HCT116 (cell line): Measurements from ENCODE around the gene HSPB1. TPM values are rescaled to one million over a fixed set of nuclear protein-coding genes. Genes with fewer than 3 reads are reported as not detected.

Experiments
- ATAC-seq: fragments of 200-7000 bp; cut with Tn5 transposase; 2 replicates; pipeline ENCODE4 v1.9.1; 2020; ENCODE audit warnings: mild to moderate bottlenecking, moderate library complexity
- BruUV-seq: library from RNA; stranded (reverse); fragments of 400-500 nt; replicated peaks from 2 replicates; lab custom pipeline; 2021; lab: Mats Ljungman, UMichigan
- CTCF ChIA-PET: fragments of 300-600 bp; sonication (Branson Sonifier 250); formaldehyde crosslinking; loops from one replicate; lab custom pipeline; 2021; ENCODE audit warnings: antibody characterized with exemption; lab: Charles Lee
- POLR2A ChIA-PET: fragments of 300-600, 350-600 bp; sonication (Branson Sonifier 250); formaldehyde crosslinking; loops from one replicate; lab custom pipeline; 2021; ENCODE audit warnings: antibody characterized with exemption; lab: Charles Lee
- RAD21 ChIA-PET, 2 experiments: fragments of 300-600 bp; sonication (Branson Sonifier 250); formaldehyde crosslinking; loops; one replicate each; lab custom pipeline; 2023; ENCODE audit warnings: low total read pairs in 2 of 2; ENCODE audit not compliant: uncharacterized antibody in 2 of 2, unreplicated experiment in 2 of 2, low non-redundant PET in 1 of 2; lab: Charles Lee
- DNase-seq: peaks from one replicate; pipeline ENCODE4 v3.0.0-alpha.2; 2010; ENCODE audit warnings: low read depth, low spot score
- H2AFZ ChIP-seq: fragments of 200-600 bp; shearing (Covaris generic), sonication (generic); 2 replicates; pipeline ENCODE4 v1.6.1; 2017; ENCODE audit warnings: low read depth, mixed run types, mixed read lengths, antibody characterized with exemption, low read length; ENCODE audit not compliant: poor library complexity, severe bottlenecking
- H3K27ac ChIP-seq: 2 replicates; pipeline ENCODE4 v1.5.1; 2012; ENCODE audit warnings: low read depth, low read length
- H3K27me3 ChIP-seq: fragments of 200-600 bp; sonication (generic); 2 replicates; pipeline ENCODE4 v1.6.1; 2016; ENCODE audit warnings: mixed run types, low read length, mixed read lengths; ENCODE audit not compliant: insufficient read depth
- H3K36me3 ChIP-seq, 2 experiments: fragments of 200-500 bp in 1 of 2; fragments of 200-600 bp in 1 of 2; sonication (Bioruptor generic) in 1 of 2; sonication (generic) in 1 of 2; 2 replicates each; pipeline versions ENCODE4 v1.5.1 to v1.6.1; 2014 to 2016; ENCODE audit warnings: low read length in 2 of 2, inconsistent platforms in 1 of 2, mixed read lengths in 1 of 2, mixed run types in 1 of 2; ENCODE audit not compliant: insufficient read depth in 2 of 2, control insufficient read depth in 1 of 2
- H3K4me1 ChIP-seq, 2 experiments: fragments of 200-600 bp in 1 of 2; sonication (generic) in 1 of 2; 2 replicates each; pipeline versions ENCODE4 v1.5.1 to v1.6.1; 2012 to 2017; ENCODE audit warnings: low read length in 2 of 2, inconsistent platforms in 1 of 2, mild to moderate bottlenecking in 1 of 2, mixed read lengths in 1 of 2, mixed run types in 1 of 2, moderate library complexity in 1 of 2; ENCODE audit not compliant: insufficient read depth in 2 of 2, control insufficient read depth in 1 of 2
- H3K4me2 ChIP-seq: fragments of 200-600 bp; sonication (generic); 2 replicates; pipeline ENCODE4 v1.6.1; 2017; ENCODE audit warnings: mixed run types, low read length, mixed read lengths
- H3K4me3 ChIP-seq, 2 experiments: fragments of 200-600 bp in 1 of 2; sonication (generic) in 1 of 2; replicated peaks in 1 of 2; 2 replicates each; pipeline ENCODE4 v1.5.1; 2011 to 2016; ENCODE audit warnings: low read length in 2 of 2, control low read depth in 1 of 2, low read depth in 1 of 2, mild to moderate bottlenecking in 1 of 2, mixed read lengths in 1 of 2, mixed run types in 1 of 2
- H3K79me2 ChIP-seq: fragments of 200-600 bp; sonication (generic); 2 replicates; pipeline ENCODE4 v1.6.1; 2017; ENCODE audit warnings: mild to moderate bottlenecking, mixed run types, low read length, moderate library complexity, mixed read lengths; ENCODE audit not compliant: insufficient read depth
- H3K9ac ChIP-seq: fragments of 200-600 bp; sonication (generic); 2 replicates; pipeline ENCODE4 v1.6.1; 2016; ENCODE audit warnings: low read length, mixed read lengths
- H3K9me2 ChIP-seq: fragments of 200-600 bp; sonication (generic), shearing (Covaris generic); 2 replicates; pipeline ENCODE4 v1.6.1; 2017; ENCODE audit warnings: mixed run types, mild to moderate bottlenecking, moderate library complexity; ENCODE audit not compliant: insufficient read depth
- H3K9me3 ChIP-seq, 2 experiments: fragments of 200-500 bp in 1 of 2; fragments of 200-600 bp in 1 of 2; sonication (Bioruptor generic) in 1 of 2; sonication (generic) in 1 of 2; 2 replicates each; pipeline ENCODE4 v1.6.1; 2014 to 2017; ENCODE audit warnings: low read length in 2 of 2, mixed read lengths in 2 of 2, inconsistent platforms in 1 of 2, low read depth in 1 of 2, mild to moderate bottlenecking in 1 of 2, mixed run types in 1 of 2, moderate library complexity in 1 of 2; ENCODE audit not compliant: control insufficient read depth in 1 of 2, insufficient read depth in 1 of 2
- H4K20me1 ChIP-seq: fragments of 200-600 bp; sonication (generic), shearing (Covaris generic); 2 replicates; pipeline ENCODE4 v1.6.1; 2017; ENCODE audit warnings: mixed run types, mild to moderate bottlenecking, moderate library complexity; ENCODE audit not compliant: insufficient read depth
- CBX3 ChIP-seq: IDR thresholded peaks from 2 replicates; pipeline ENCODE4 v1.6.1; 2012; ENCODE audit warnings: low read depth
- CTCF ChIP-seq, 3 experiments: fragments of 200-600 bp in 1 of 3; sonication (generic) in 1 of 3; IDR thresholded peaks in 2 of 3; conservative IDR thresholded peaks in 1 of 3; 2 replicates each; pipeline ENCODE4 v1.5.1; 2012 to 2017; ENCODE audit warnings: low read depth in 2 of 3, low read length in 2 of 3, antibody characterized with exemption in 1 of 3, borderline replicate concordance in 1 of 3, control low read depth in 1 of 3, mild to moderate bottlenecking in 1 of 3, mixed read lengths in 1 of 3, mixed run types in 1 of 3, moderate library complexity in 1 of 3; ENCODE audit not compliant: insufficient read depth in 1 of 3
- EGR1 ChIP-seq: IDR thresholded peaks from 2 replicates; pipeline ENCODE4 v1.6.1; 2012; ENCODE audit warnings: low read depth
- ELF1 ChIP-seq: IDR thresholded peaks from 2 replicates; pipeline ENCODE4 v1.6.1; 2012; ENCODE audit warnings: low read depth, borderline replicate concordance
- EZH2phosphoT487 ChIP-seq: fragments of 200-600 bp; IDR thresholded peaks from 2 replicates; pipeline ENCODE4 v1.6.1; 2018; ENCODE audit warnings: antibody characterized with exemption, borderline replicate concordance
- FOSL1 ChIP-seq: IDR thresholded peaks from 2 replicates; pipeline ENCODE4 v1.6.1; 2012; ENCODE audit warnings: low read depth
- JUND ChIP-seq: IDR thresholded peaks from 2 replicates; pipeline ENCODE4 v1.6.1; 2012
- MAX ChIP-seq: IDR thresholded peaks from 2 replicates; pipeline ENCODE4 v1.6.1; 2012
- POLR2A ChIP-seq: IDR thresholded peaks from 2 replicates; pipeline ENCODE4 v1.7.0; 2011; ENCODE audit warnings: borderline replicate concordance; ENCODE audit not compliant: insufficient read depth, insufficient read length; ENCODE audit errors: extremely low read depth
- POLR2AphosphoS5 ChIP-seq: IDR thresholded peaks from 2 replicates; pipeline ENCODE4 v1.6.1; 2011; ENCODE audit warnings: mild to moderate bottlenecking, low read depth, low read length, moderate library complexity
- SP1 ChIP-seq: IDR thresholded peaks from 2 replicates; pipeline ENCODE4 v1.6.1; 2012; ENCODE audit warnings: low read depth
- SRF ChIP-seq: IDR thresholded peaks from 2 replicates; pipeline ENCODE4 v1.6.1; 2012; ENCODE audit warnings: low read depth
- ZFX ChIP-seq: fragments of 450-650 bp; IDR thresholded peaks from 2 replicates; pipeline ENCODE4 v1.6.1; 2017
- intact Hi-C: fragments of 100-400 bp; cut with micrococcal nuclease; formaldehyde crosslinking; loops from 2 replicates; pipeline ENCODE4 v1.10.0; 2022
- total RNA-seq: library from RNA; stranded (reverse); gene quantifications from one replicate; pipeline ENCODE4 v1.2.1, GENCODE V29; 2021; ENCODE audit not compliant: unreplicated experiment
- TF ChIP-seq, protein P1 (sequence below): IDR thresholded peaks from 2 replicates; pipeline ENCODE4 v1.6.1; 2012
- TF ChIP-seq, protein P2 (sequence below): IDR thresholded peaks from 2 replicates; pipeline ENCODE4 v1.6.1; 2012; ENCODE audit warnings: low read depth

The HSPB1 gene
- total RNA-seq, 1 experiment from 2014 or later = 524 TPM

GRCh38 chr7:76254781-76255180, 47.7 kb upstream of the HSPB1 start:
- no peak overlapping the region for H3K4me2 ChIP-seq
- TF ChIP-seq, protein P1, sequence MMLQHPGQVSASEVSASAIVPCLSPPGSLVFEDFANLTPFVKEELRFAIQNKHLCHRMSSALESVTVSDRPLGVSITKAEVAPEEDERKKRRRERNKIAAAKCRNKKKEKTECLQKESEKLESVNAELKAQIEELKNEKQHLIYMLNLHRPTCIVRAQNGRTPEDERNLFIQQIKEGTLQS = no peak
- TF ChIP-seq CBX3 = no peak
- TF ChIP-seq ZFX = no peak
- TF ChIP-seq EZH2phosphoT487 = no peak
- no peak for TF ChIP-seq POLR2A
- no peak for TF ChIP-seq EGR1
- no peak for TF ChIP-seq MAX
- TF ChIP-seq ELF1 = no peak
- no peak for TF ChIP-seq JUND
- TF ChIP-seq SRF = no peak
- no peak for TF ChIP-seq POLR2AphosphoS5
- TF ChIP-seq FOSL1 = no peak
- DNase-seq = no peak
- H3K27ac ChIP-seq = no peak overlapping the region
- no peak for ATAC-seq
- no peaks in the 10 kb centered on the region for H3K9me3 ChIP-seq
- H3K9me2 ChIP-seq = no peaks in the 10 kb centered on the region
- H3K36me3 ChIP-seq = no peaks in the 10 kb centered on the region
- H3K27me3 ChIP-seq = no peaks in the 10 kb centered on the region
- POLR2A ChIA-PET = no interaction called here
- H3K4me1 ChIP-seq = peaks cover 4 to 17% of the 10 kb centered on the region in 2 experiments; a peak in 3 of 4 replicates
- RAD21 ChIA-PET = interaction anchor here in 1 of 2 experiments (0.6 kb wide), 1 partner anchor 8 kb away, joined by 3 read pairs; no protein-coding TSS in a partner anchor
- no peaks in the 10 kb centered on the region for H4K20me1 ChIP-seq
- no peak overlapping the region for H3K4me3 ChIP-seq
- BruUV-seq = no TSS peak
- no peak overlapping the region for H3K9ac ChIP-seq
- CTCF ChIA-PET = interaction anchor here (1.2 kb wide), 1 partner anchor 59 kb away, joined by 3 read pairs; no protein-coding TSS in a partner anchor
- H3K79me2 ChIP-seq = no peaks in the 10 kb centered on the region
- intact Hi-C loops = no loop called here
- H2AFZ ChIP-seq = no peak overlapping the region

DNA sequence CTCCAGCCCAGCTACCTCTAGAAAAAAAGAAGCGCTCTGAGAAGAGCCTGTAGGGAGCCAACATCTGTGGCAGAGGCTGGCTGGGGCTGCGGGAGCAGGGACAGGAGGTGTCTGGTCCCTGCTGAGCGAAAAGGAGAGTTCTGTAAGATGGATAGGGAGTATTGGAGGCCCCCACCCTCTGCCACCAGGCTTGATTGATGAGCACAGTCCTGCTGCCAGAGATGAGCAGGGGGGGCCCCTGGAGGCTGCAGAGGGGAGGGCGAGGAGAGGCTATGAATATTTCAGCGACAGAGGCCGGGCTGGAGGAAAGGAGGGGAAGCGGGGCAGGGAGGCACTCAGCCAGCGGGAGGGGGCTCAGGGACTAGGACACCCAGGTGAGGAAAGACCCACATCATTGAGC, 44.5 kb upstream of the HSPB1 start:
- intact Hi-C loops = no loop called here
- ChIA-PET POLR2A (no interaction called here), CTCF (no interaction called here)
- H3K4me1 ChIP-seq = peaks cover 4 to 19% of the 10 kb centered on the region in 2 experiments; a peak in 3 of 4 replicates
- no peak overlapping the region for H3K4me2 ChIP-seq
- no peaks in the 10 kb centered on the region for H3K36me3 ChIP-seq
- no peak overlapping the region for H3K27ac ChIP-seq
- no peak overlapping the region for H2AFZ ChIP-seq
- no peaks in the 10 kb centered on the region for H3K9me2 ChIP-seq
- no TSS peak for BruUV-seq
- H3K9ac ChIP-seq = no peak overlapping the region
- ATAC-seq = peak; percentile 55
- no peak for TF ChIP-seq CBX3
- 0 out of 6 replicates have a peak, but pooled peaks of 1 of the 3 experiments have one; percentile 26 for TF ChIP-seq CTCF (IDR thresholded peaks at IDR 0.05 in 2 of 3, conservative IDR thresholded peaks at IDR 0.05 in 1 of 3; ENCODE audit: borderline replicate concordance in 1 of 3, insufficient read depth in 1 of 3, low read depth in 2 of 3, low read length in 2 of 3)
- no peak for TF ChIP-seq ZFX
- TF ChIP-seq MAX = no peak
- TF ChIP-seq, protein P2, sequence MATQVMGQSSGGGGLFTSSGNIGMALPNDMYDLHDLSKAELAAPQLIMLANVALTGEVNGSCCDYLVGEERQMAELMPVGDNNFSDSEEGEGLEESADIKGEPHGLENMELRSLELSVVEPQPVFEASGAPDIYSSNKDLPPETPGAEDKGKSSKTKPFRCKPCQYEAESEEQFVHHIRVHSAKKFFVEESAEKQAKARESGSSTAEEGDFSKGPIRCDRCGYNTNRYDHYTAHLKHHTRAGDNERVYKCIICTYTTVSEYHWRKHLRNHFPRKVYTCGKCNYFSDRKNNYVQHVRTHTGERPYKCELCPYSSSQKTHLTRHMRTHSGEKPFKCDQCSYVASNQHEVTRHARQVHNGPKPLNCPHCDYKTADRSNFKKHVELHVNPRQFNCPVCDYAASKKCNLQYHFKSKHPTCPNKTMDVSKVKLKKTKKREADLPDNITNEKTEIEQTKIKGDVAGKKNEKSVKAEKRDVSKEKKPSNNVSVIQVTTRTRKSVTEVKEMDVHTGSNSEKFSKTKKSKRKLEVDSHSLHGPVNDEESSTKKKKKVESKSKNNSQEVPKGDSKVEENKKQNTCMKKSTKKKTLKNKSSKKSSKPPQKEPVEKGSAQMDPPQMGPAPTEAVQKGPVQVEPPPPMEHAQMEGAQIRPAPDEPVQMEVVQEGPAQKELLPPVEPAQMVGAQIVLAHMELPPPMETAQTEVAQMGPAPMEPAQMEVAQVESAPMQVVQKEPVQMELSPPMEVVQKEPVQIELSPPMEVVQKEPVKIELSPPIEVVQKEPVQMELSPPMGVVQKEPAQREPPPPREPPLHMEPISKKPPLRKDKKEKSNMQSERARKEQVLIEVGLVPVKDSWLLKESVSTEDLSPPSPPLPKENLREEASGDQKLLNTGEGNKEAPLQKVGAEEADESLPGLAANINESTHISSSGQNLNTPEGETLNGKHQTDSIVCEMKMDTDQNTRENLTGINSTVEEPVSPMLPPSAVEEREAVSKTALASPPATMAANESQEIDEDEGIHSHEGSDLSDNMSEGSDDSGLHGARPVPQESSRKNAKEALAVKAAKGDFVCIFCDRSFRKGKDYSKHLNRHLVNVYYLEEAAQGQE = no peak
- TF ChIP-seq SP1 = no peak
- TF ChIP-seq, all 23 proteins: peak for 1
- RAD21 ChIA-PET = no interaction called here
- Histone ChIP-seq H3K27me3 (no peaks in the 10 kb centered on the region), H4K20me1 (no peaks in the 10 kb centered on the region), H3K79me2 (no peaks in the 10 kb centered on the region), H3K9me3 (no peaks in the 10 kb centered on the region), H3K4me3 (no peak overlapping the region)
- DNase-seq = no peak
